NCI-H2029 treated with DMSO at 0.1 percent for 48 hours (cell line): ENCODE measurements around the gene EN1.

Source experiments
- DNase-seq: peaks from one replicate; lab custom pipeline; 2025; lab: John Stamatoyannopoulos, UW

The EN1 gene

GRCh38 chr2:118855451-118856279 is 8.2 kb upstream of the EN1 start:
- DNase-seq: peak; percentile 1

- DNase-seq: no peak
Observed at GRCh38 chr2:118854507-118855345, 7.3 kb upstream of the EN1 start.

GRCh38 chr2:118853651-118854291 is 6.3 kb upstream of the EN1 start:
- DNase-seq: no peak

- no peak for DNase-seq
Observed at GRCh38 chr2:118853129-118853640, 5.7 kb upstream of the EN1 start.

GRCh38 chr2:118852605-118853128 is 5.2 kb upstream of the EN1 start:
- no peak for DNase-seq

GRCh38 chr2:118851650-118852049 is 4.2 kb upstream of the EN1 start:
- DNase-seq: no peak

- no peak for DNase-seq
Observed at GRCh38 chr2:118850901-118851415, 3.5 kb upstream of the EN1 start.

- no peak for DNase-seq
Observed at GRCh38 chr2:118850168-118850900, 2.9 kb upstream of the EN1 start.

- no peak for DNase-seq
Observed at GRCh38 chr2:118849226-118850167, 2.0 kb upstream of the EN1 start.

- no peak for DNase-seq
Observed at GRCh38 chr2:118848381-118849225, 1.2 kb upstream of the EN1 start.

- DNase-seq: no peak
Observed at GRCh38 chr2:118847762-118848172, 319 bp upstream of the EN1 start.

GRCh38 chr2:118846442-118846952 is 951 bp downstream of the EN1 start:
- no peak for DNase-seq

GRCh38 chr2:118845522-118846441 is 1.7 kb downstream of the EN1 start:
- DNase-seq: no peak

- no peak for DNase-seq
Observed at GRCh38 chr2:118845005-118845521, 2.4 kb downstream of the EN1 start.

GRCh38 chr2:118844261-118845004 is 3.0 kb downstream of the EN1 start:
- no peak for DNase-seq

- no peak for DNase-seq
Observed at GRCh38 chr2:118843483-118844132, 3.8 kb downstream of the EN1 start.
